ENCODE measurements around the gene ASPHD1. TPM values are rescaled to one million over a fixed set of nuclear protein-coding genes. Genes with fewer than 3 reads are reported as not detected.
"Not testable (repeated sequence)": the region's sequence is repeated elsewhere in the genome, so short reads cannot be mapped to it uniquely, and the experiment has no call there.

ASPHD1 gene
- total RNA-seq, 1 donor from 2014 or later: not detected

GRCh38 chr16:29906520-29907244, 6.4 kb downstream of the ASPHD1 start:
- ChIA-PET POLR2A (no interaction called here), CTCF (no interaction called here)
- H3K36me3 Mint-ChIP-seq (ENCODE audit: low read depth): peaks cover 8% of the 10 kb centered on the region
- no peak overlapping the region for H3K27ac Mint-ChIP-seq
- peaks cover 3% of the 10 kb centered on the region for H3K27me3 Mint-ChIP-seq
- H3K4me1 Mint-ChIP-seq: no peaks in the 10 kb centered on the region
- H3K9me3 Mint-ChIP-seq: no peaks in the 10 kb centered on the region
- ATAC-seq (ENCODE audit: low read depth): no peak
- no peak for DNase-seq
- intact Hi-C loops (cut with micrococcal nuclease): no loop called here
- no peak for TF ChIP-seq CTCF (IDR thresholded peaks at IDR 0.05)
- no peak overlapping the region for H3K4me3 Mint-ChIP-seq

GRCh38 chr16:29907973-29908372, 7.7 kb downstream of the ASPHD1 start:
- Mint-ChIP-seq H3K27me3 (no peaks in the 10 kb centered on the region), H3K9me3 (no peaks in the 10 kb centered on the region), H3K36me3 (ENCODE audit: low read depth) (peaks cover 9% of the 10 kb centered on the region), H3K27ac (no peak overlapping the region), H3K4me3 (no peak overlapping the region), H3K4me1 (no peaks in the 10 kb centered on the region)
- ChIA-PET CTCF (no interaction called here), POLR2A (interaction anchor here (0.6 kb wide), 1 partner anchor 21 kb away, joined by 3 read pairs; no protein-coding TSS in a partner anchor)
- intact Hi-C loops (cut with micrococcal nuclease): no loop called here
- ATAC-seq (ENCODE audit: low read depth) (no peak), DNase-seq (no peak)
- TF ChIP-seq CTCF (IDR thresholded peaks at IDR 0.05): no peak

- H3K36me3 Mint-ChIP-seq (ENCODE audit: low read depth): peaks cover 14% of the 10 kb centered on the region
- no peak overlapping the region for H3K27ac Mint-ChIP-seq
- H3K9me3 Mint-ChIP-seq: no peaks in the 10 kb centered on the region
- ChIA-PET CTCF (no interaction called here), POLR2A (no interaction called here)
- no peaks in the 10 kb centered on the region for H3K27me3 Mint-ChIP-seq
- DNase-seq (no peak), ATAC-seq (ENCODE audit: low read depth) (no peak)
- TF ChIP-seq CTCF (IDR thresholded peaks at IDR 0.05): no peak
- no peak overlapping the region for H3K4me3 Mint-ChIP-seq
- intact Hi-C loops (cut with micrococcal nuclease): no loop called here
- H3K4me1 Mint-ChIP-seq: no peaks in the 10 kb centered on the region
These were observed 8.5 kb downstream of the ASPHD1 start for GRCh38 chr16:29908719-29909220.

GRCh38 chr16:29909391-29909790, 9.1 kb downstream of the ASPHD1 start:
- no peaks in the 10 kb centered on the region for H3K4me1 Mint-ChIP-seq
- POLR2A ChIA-PET: no interaction called here
- intact Hi-C loops (cut with micrococcal nuclease): no loop called here
- H3K36me3 Mint-ChIP-seq (ENCODE audit: low read depth): peaks cover 19% of the 10 kb centered on the region
- no peak for TF ChIP-seq CTCF (IDR thresholded peaks at IDR 0.05)
- no peak overlapping the region for H3K4me3 Mint-ChIP-seq
- no peak for ATAC-seq (ENCODE audit: low read depth)
- no peak overlapping the region for H3K27ac Mint-ChIP-seq
- no peaks in the 10 kb centered on the region for H3K27me3 Mint-ChIP-seq
- no peaks in the 10 kb centered on the region for H3K9me3 Mint-ChIP-seq
- CTCF ChIA-PET: no interaction called here
- DNase-seq: no peak

- not testable (repeated sequence) for H3K27me3 Mint-ChIP-seq, H3K27ac Mint-ChIP-seq
These were observed 9.6 kb downstream of the ASPHD1 start for GRCh38 chr16:29909851-29910250.

More at GRCh38 chr16:29909851-29910250, 9.6 kb downstream of the ASPHD1 start:
- ATAC-seq (ENCODE audit: low read depth); intact Hi-C loops (cut with micrococcal nuclease); DNase-seq; H3K9me3 Mint-ChIP-seq; H3K4me3 Mint-ChIP-seq; POLR2A ChIA-PET; H3K4me1 Mint-ChIP-seq; CTCF ChIA-PET: not testable (repeated sequence)
- H3K36me3 Mint-ChIP-seq (ENCODE audit: low read depth): peaks cover 24% of the 10 kb centered on the region

Measured in activated B cell treated with CpG ODN at 0.5 μM for 24 hours (primary cell).